ENCODE measurements around the gene TYW1B. TPM values are rescaled to one million over a fixed set of nuclear protein-coding genes. Genes with fewer than 3 reads are reported as not detected.
"Not testable (repeated sequence)": the region's sequence is repeated elsewhere in the genome, so short reads cannot be mapped to it uniquely, and the experiment has no call there.

Gene TYW1B
- total RNA-seq, 1 donor from 2014 or later, result 5.0 TPM

- no peak for DNase-seq
- peaks cover 4% of the 10 kb centered on the region for H3K27me3 Mint-ChIP-seq (ENCODE audit: unreplicated experiment)
- H3K9me3 Mint-ChIP-seq (ENCODE audit: unreplicated experiment), result no peaks in the 10 kb centered on the region
- H3K4me1 Mint-ChIP-seq (ENCODE audit: low read depth, unreplicated experiment), result peaks cover 17% of the 10 kb centered on the region
- peak overlapping the region; percentile 84 for H3K27ac Mint-ChIP-seq (ENCODE audit: unreplicated experiment)
- H3K36me3 Mint-ChIP-seq (ENCODE audit: unreplicated experiment), result no peaks in the 10 kb centered on the region
- no peak for TF ChIP-seq CTCF (IDR thresholded peaks at IDR 0.05; ENCODE audit: partially characterized antibody, unreplicated experiment)
- H3K4me3 Mint-ChIP-seq (ENCODE audit: unreplicated experiment), result peak overlapping the region; percentile 71
Observed at GRCh38 chr7:72622532-72622931, 205.5 kb downstream of the TYW1B start.

GRCh38 chr7:72621761-72622187 lies 206.2 kb downstream of the TYW1B start:
- Mint-ChIP-seq H3K4me1 (ENCODE audit: low read depth, unreplicated experiment) (peaks cover 17% of the 10 kb centered on the region), H3K27ac (ENCODE audit: unreplicated experiment) (peak overlapping the region; percentile 90)
- not testable (repeated sequence) for DNase-seq; H3K4me3 Mint-ChIP-seq (ENCODE audit: unreplicated experiment); H3K27me3 Mint-ChIP-seq (ENCODE audit: unreplicated experiment); H3K36me3 Mint-ChIP-seq (ENCODE audit: unreplicated experiment); H3K9me3 Mint-ChIP-seq (ENCODE audit: unreplicated experiment)

GRCh38 chr7:72620923-72621322 lies 207.1 kb downstream of the TYW1B start:
- DNase-seq, result not testable (repeated sequence)
- peak overlapping the region; percentile 90 for H3K27ac Mint-ChIP-seq (ENCODE audit: unreplicated experiment)

GRCh38 chr7:72618435-72619180 lies 209.4 kb downstream of the TYW1B start:
- peaks cover 17% of the 10 kb centered on the region for H3K4me1 Mint-ChIP-seq (ENCODE audit: low read depth, unreplicated experiment)
- not testable (repeated sequence) for H3K9me3 Mint-ChIP-seq (ENCODE audit: unreplicated experiment); DNase-seq; H3K27ac Mint-ChIP-seq (ENCODE audit: unreplicated experiment); H3K4me3 Mint-ChIP-seq (ENCODE audit: unreplicated experiment); H3K36me3 Mint-ChIP-seq (ENCODE audit: unreplicated experiment); H3K27me3 Mint-ChIP-seq (ENCODE audit: unreplicated experiment)

More at GRCh38 chr7:72620923-72621322, 207.1 kb downstream of the TYW1B start:
- Mint-ChIP-seq H3K4me1 (ENCODE audit: low read depth, unreplicated experiment) (peaks cover 17% of the 10 kb centered on the region), H3K4me3 (ENCODE audit: unreplicated experiment) (peak overlapping the region; percentile 48)
- H3K27me3 Mint-ChIP-seq (ENCODE audit: unreplicated experiment); H3K36me3 Mint-ChIP-seq (ENCODE audit: unreplicated experiment); H3K9me3 Mint-ChIP-seq (ENCODE audit: unreplicated experiment): not testable (repeated sequence)

- H3K4me3 Mint-ChIP-seq (ENCODE audit: unreplicated experiment); H3K27me3 Mint-ChIP-seq (ENCODE audit: unreplicated experiment); DNase-seq; H3K27ac Mint-ChIP-seq (ENCODE audit: unreplicated experiment); H3K4me1 Mint-ChIP-seq (ENCODE audit: low read depth, unreplicated experiment); H3K9me3 Mint-ChIP-seq (ENCODE audit: unreplicated experiment): not testable (repeated sequence)
- H3K36me3 Mint-ChIP-seq (ENCODE audit: unreplicated experiment), result peaks cover 14% of the 10 kb centered on the region
Observed at GRCh38 chr7:72609761-72610160, 218.2 kb downstream of the TYW1B start.

GRCh38 chr7:72607988-72608387 lies 220.0 kb downstream of the TYW1B start:
- H3K9me3 Mint-ChIP-seq (ENCODE audit: unreplicated experiment); H3K4me3 Mint-ChIP-seq (ENCODE audit: unreplicated experiment); H3K27me3 Mint-ChIP-seq (ENCODE audit: unreplicated experiment); DNase-seq; H3K27ac Mint-ChIP-seq (ENCODE audit: unreplicated experiment); H3K4me1 Mint-ChIP-seq (ENCODE audit: low read depth, unreplicated experiment): not testable (repeated sequence)
- H3K36me3 Mint-ChIP-seq (ENCODE audit: unreplicated experiment), result peaks cover 18% of the 10 kb centered on the region

GRCh38 chr7:72605863-72606431 lies 222.1 kb downstream of the TYW1B start:
- not testable (repeated sequence) for H3K36me3 Mint-ChIP-seq (ENCODE audit: unreplicated experiment); H3K9me3 Mint-ChIP-seq (ENCODE audit: unreplicated experiment); H3K4me3 Mint-ChIP-seq (ENCODE audit: unreplicated experiment); H3K4me1 Mint-ChIP-seq (ENCODE audit: low read depth, unreplicated experiment); DNase-seq; H3K27me3 Mint-ChIP-seq (ENCODE audit: unreplicated experiment); H3K27ac Mint-ChIP-seq (ENCODE audit: unreplicated experiment)

- not testable (repeated sequence) for H3K27me3 Mint-ChIP-seq (ENCODE audit: unreplicated experiment); H3K4me3 Mint-ChIP-seq (ENCODE audit: unreplicated experiment); H3K27ac Mint-ChIP-seq (ENCODE audit: unreplicated experiment); H3K9me3 Mint-ChIP-seq (ENCODE audit: unreplicated experiment); DNase-seq; H3K4me1 Mint-ChIP-seq (ENCODE audit: low read depth, unreplicated experiment); H3K36me3 Mint-ChIP-seq (ENCODE audit: unreplicated experiment)
Observed at GRCh38 chr7:72604771-72605611, 223.0 kb downstream of the TYW1B start.

- not testable (repeated sequence) for H3K27me3 Mint-ChIP-seq (ENCODE audit: unreplicated experiment); H3K4me1 Mint-ChIP-seq (ENCODE audit: low read depth, unreplicated experiment); H3K27ac Mint-ChIP-seq (ENCODE audit: unreplicated experiment); DNase-seq; H3K9me3 Mint-ChIP-seq (ENCODE audit: unreplicated experiment); H3K4me3 Mint-ChIP-seq (ENCODE audit: unreplicated experiment); H3K36me3 Mint-ChIP-seq (ENCODE audit: unreplicated experiment)
Observed at GRCh38 chr7:72603476-72603875, 224.5 kb downstream of the TYW1B start.
